GM23248 (cell line): ENCODE results near the gene DAND5. TPM values are rescaled to one million over a fixed set of nuclear protein-coding genes. Genes with fewer than 3 reads are reported as not detected.
A peak's percentile ranks its signal among the peaks of the same experiment; 100 is the strongest.
"Not testable (repeated sequence)": the region's sequence is repeated elsewhere in the genome, so short reads cannot be mapped to it uniquely, and the experiment has no call there.

Source experiments
- DNase-seq: peaks from one replicate; pipeline ENCODE4 v3.0.0-alpha.2; 2015
- H2AFZ ChIP-seq: fragments of 200-600 bp; sonication (generic); 2 replicates; pipeline ENCODE4 v1.6.1; 2016; ENCODE audit warnings: antibody characterized with exemption
- H3F3A ChIP-seq: fragments of 200-600 bp; sonication (generic); 2 replicates; pipeline ENCODE4 v1.6.1; 2016; ENCODE audit warnings: mild to moderate bottlenecking, antibody characterized with exemption, mixed run types; ENCODE audit not compliant: insufficient read depth
- H3K27ac ChIP-seq: fragments of 200-600 bp; sonication (generic); 2 replicates; pipeline ENCODE4 v1.5.1; 2016; ENCODE audit warnings: mild to moderate bottlenecking
- H3K27me3 ChIP-seq: fragments of 200-600 bp; sonication (generic); replicated peaks from 2 replicates; pipeline ENCODE4 v1.6.1; 2016; ENCODE audit warnings: mild to moderate bottlenecking; ENCODE audit not compliant: insufficient read depth
- H3K36me3 ChIP-seq: fragments of 200-600 bp; sonication (generic); 2 replicates; pipeline ENCODE4 v1.6.1; 2016; ENCODE audit warnings: low read depth, mild to moderate bottlenecking
- H3K4me1 ChIP-seq: fragments of 200-600 bp; sonication (generic); 2 replicates; pipeline ENCODE4 v1.6.1; 2016; ENCODE audit warnings: mild to moderate bottlenecking; ENCODE audit not compliant: insufficient read depth
- H3K4me2 ChIP-seq: fragments of 200-600 bp; sonication (generic); one replicate; pipeline ENCODE4 v1.6.1; 2016; ENCODE audit warnings: mild to moderate bottlenecking; ENCODE audit not compliant: unreplicated experiment
- H3K4me3 ChIP-seq: fragments of 200-600 bp; sonication (generic); 2 replicates; pipeline ENCODE4 v1.5.1; 2016; ENCODE audit warnings: mild to moderate bottlenecking
- H3K79me2 ChIP-seq: fragments of 200-600 bp; sonication (generic); 2 replicates; pipeline ENCODE4 v1.6.1; 2016; ENCODE audit warnings: mild to moderate bottlenecking; ENCODE audit not compliant: insufficient read depth
- H3K9ac ChIP-seq: fragments of 200-600 bp; sonication (generic); 2 replicates; pipeline ENCODE4 v1.6.1; 2016; ENCODE audit warnings: mild to moderate bottlenecking
- H3K9me2 ChIP-seq: fragments of 200-600 bp; sonication (generic); 2 replicates; pipeline ENCODE4 v1.6.1; 2016; ENCODE audit warnings: mixed run types, mild to moderate bottlenecking, moderate library complexity; ENCODE audit not compliant: insufficient read depth
- H3K9me3 ChIP-seq: fragments of 200-600 bp; sonication (generic); one replicate; pipeline ENCODE4 v1.6.1; 2017; ENCODE audit warnings: low read depth
- H4K20me1 ChIP-seq: fragments of 200-600 bp; sonication (generic); 2 replicates; pipeline ENCODE4 v1.6.0; 2016; ENCODE audit not compliant: insufficient read depth
- EZH2 ChIP-seq: fragments of 200-600 bp; sonication (generic); IDR thresholded peaks from 2 replicates; pipeline ENCODE4 v1.6.1; 2018; ENCODE audit warnings: antibody characterized with exemption, mild to moderate bottlenecking; ENCODE audit not compliant: insufficient read depth, poor library complexity, severe bottlenecking
- EZH2phosphoT487 ChIP-seq: fragments of 200-600 bp; sonication (generic); IDR thresholded peaks from 2 replicates; pipeline ENCODE4 v1.6.1; 2018; ENCODE audit warnings: antibody characterized with exemption, moderate library complexity, mild to moderate bottlenecking, low read depth; ENCODE audit not compliant: insufficient read depth
- WGBS, 2 experiments: methylation state at CpG; one replicate each; pipeline ENCODE4 v1.1.6; 2015 to 2017; ENCODE audit warnings: low lambda C conversion rate in 2 of 2, low coverage in 1 of 2; ENCODE audit errors: missing lambda C conversion rate in 2 of 2; 5-methylcytosine and 5-hydroxymethylcytosine counted together
- in situ Hi-C: fragments of 300-500 bp; cut with MboI; formaldehyde crosslinking; loops from 2 replicates; pipeline ENCODE4 v1.15.0; 2020
- polyA plus RNA-seq: library from polyadenylated mRNA; unstranded; fragments of >200 nt; fragmentation: Nextera tagmentation; extraction: Ambion mirVana; gene quantifications from 2 replicates; pipeline ENCODE4 v1.2.1, GENCODE V29; 2016
- total RNA-seq: library from RNA; depleted of rRNA; stranded (reverse); fragments of >200 nt; shearing (Covaris generic); gene quantifications from 2 replicates; pipeline ENCODE4 v1.2.3, GENCODE V29; 2014

DAND5 gene
- total and polyA plus RNA-seq, 2 experiments from 2014 or later, result not detected

- in situ Hi-C loops, result loop anchor here (25.0 kb wide), 1 partner anchor 631 kb away; no protein-coding TSS in a partner anchor
- H3K9ac ChIP-seq, result peak overlapping the region; percentile 91
- H3K36me3 ChIP-seq, result peaks cover 13% of the 10 kb centered on the region; the same call in 1 of the 2 replicates
- no peaks in the 10 kb centered on the region for H3K27me3 ChIP-seq
- H3K27ac ChIP-seq, result peak overlapping the region; percentile 99
- WGBS, 2 experiments, result 27 to 31% methylated on average over 12 of the region's 12 CpGs
- no peaks in the 10 kb centered on the region for H4K20me1 ChIP-seq
- H2AFZ ChIP-seq, result peak overlapping the region; percentile 85; the same call in 1 of the 2 replicates
- peaks cover 19% of the 10 kb centered on the region for H3K4me1 ChIP-seq
- DNase-seq, result peak; percentile 32
- peaks cover 67% of the 10 kb centered on the region for H3K79me2 ChIP-seq
- no peaks in the 10 kb centered on the region for H3K9me2 ChIP-seq
- H3K4me2 ChIP-seq, result peak overlapping the region; percentile 78
- peak overlapping the region; percentile 79 for H3K4me3 ChIP-seq
- H3K9me3 ChIP-seq, result no peaks in the 10 kb centered on the region
- H3F3A ChIP-seq, result peaks cover 45% of the 10 kb centered on the region
- no peak for TF ChIP-seq EZH2
- TF ChIP-seq EZH2phosphoT487, result no peak
These were observed 13.4 kb upstream of the DAND5 start for GRCh38 chr19:12955996-12956395.

GRCh38 chr19:12956446-12957388, 12.7 kb upstream of the DAND5 start, which contains the start of gene GADD45GIP1:
Gene GADD45GIP1, minus strand, starts transcription at chr19:12957223. Its CDS starts 11 bp downstream, at chr19:12957212.
- Histone ChIP-seq H3F3A (peaks cover 40% of the 10 kb centered on the region), H3K36me3 (peaks cover 9% of the 10 kb centered on the region; the same call in 1 of the 2 replicates), H3K27me3 (no peaks in the 10 kb centered on the region), H3K4me3 (peak within 1 kb of the TSS; percentile 79), H3K27ac (peak within 1 kb of the TSS; percentile 99), H4K20me1 (no peaks in the 10 kb centered on the region), H2AFZ (peak within 1 kb of the TSS; percentile 85), H3K79me2 (peaks cover 59% of the 10 kb centered on the region), H3K9me3 (no peaks in the 10 kb centered on the region), H3K9me2 (no peaks in the 10 kb centered on the region), H3K4me1 (peaks cover 19% of the 10 kb centered on the region), H3K4me2 (peak within 1 kb of the TSS; percentile 78), H3K9ac (peak within 1 kb of the TSS; percentile 91)
- no peak for TF ChIP-seq EZH2phosphoT487
- no peak for TF ChIP-seq EZH2
- 3 to 4% methylated on average over 62 to 82 of the region's 84 CpGs for WGBS, 2 experiments
- in situ Hi-C loops, result loop anchor here (25.0 kb wide), 1 partner anchor 631 kb away; no protein-coding TSS in a partner anchor
- DNase-seq, result peak; percentile 90

GRCh38 chr19:12957389-12957952, 11.9 kb upstream of the DAND5 start:
- not testable (repeated sequence) for H3K27me3 ChIP-seq, H3K36me3 ChIP-seq, H3K9me2 ChIP-seq, DNase-seq, H3K9me3 ChIP-seq, H4K20me1 ChIP-seq
- H3F3A ChIP-seq, result peaks cover 32% of the 10 kb centered on the region
- H2AFZ ChIP-seq, result peak overlapping the region; percentile 85
- H3K4me3 ChIP-seq, result peak overlapping the region; percentile 79
- WGBS, 2 experiments, result 51 to 55% methylated on average over 29 to 31 of the region's 31 CpGs
- peaks cover 52% of the 10 kb centered on the region for H3K79me2 ChIP-seq
- in situ Hi-C loops, result loop anchor here (25.0 kb wide), 1 partner anchor 630 kb away; no protein-coding TSS in a partner anchor
- peak overlapping the region; percentile 99 for H3K27ac ChIP-seq
- peak overlapping the region; percentile 91 for H3K9ac ChIP-seq
- H3K4me2 ChIP-seq, result peak overlapping the region; percentile 78
- H3K4me1 ChIP-seq, result peaks cover 14% of the 10 kb centered on the region

GRCh38 chr19:12959481-12959880, 9.9 kb upstream of the DAND5 start:
- Histone ChIP-seq H3K4me3 (no peak overlapping the region), H2AFZ (no peak overlapping the region), H3K4me2 (no peak overlapping the region), H3K27ac (no peak overlapping the region), H3K9ac (no peak overlapping the region), H4K20me1 (no peaks in the 10 kb centered on the region), H3K9me3 (no peaks in the 10 kb centered on the region), H3K9me2 (no peaks in the 10 kb centered on the region), H3K27me3 (no peaks in the 10 kb centered on the region), H3K79me2 (peaks cover 36% of the 10 kb centered on the region), H3F3A (peaks cover 17% of the 10 kb centered on the region), H3K36me3 (no peaks in the 10 kb centered on the region), H3K4me1 (no peaks in the 10 kb centered on the region; the same call in 1 of the 2 replicates)
- TF ChIP-seq EZH2phosphoT487 (no peak), EZH2 (no peak)
- WGBS, 2 experiments, result 74 to 78% methylated on average over 6 of the region's 6 CpGs
- in situ Hi-C loops, result loop anchor here (25.0 kb wide), 1 partner anchor 628 kb away; no protein-coding TSS in a partner anchor
- no peak for DNase-seq
